ENCODE measurements around the gene OSGEP. TPM values are rescaled to one million over a fixed set of nuclear protein-coding genes. Genes with fewer than 3 reads are reported as not detected.
A peak's percentile ranks its signal among the peaks of the same experiment; 100 is the strongest.

Gene OSGEP
- total RNA-seq, 1 experiment from 2014 or later = 50.8 TPM

DNA sequence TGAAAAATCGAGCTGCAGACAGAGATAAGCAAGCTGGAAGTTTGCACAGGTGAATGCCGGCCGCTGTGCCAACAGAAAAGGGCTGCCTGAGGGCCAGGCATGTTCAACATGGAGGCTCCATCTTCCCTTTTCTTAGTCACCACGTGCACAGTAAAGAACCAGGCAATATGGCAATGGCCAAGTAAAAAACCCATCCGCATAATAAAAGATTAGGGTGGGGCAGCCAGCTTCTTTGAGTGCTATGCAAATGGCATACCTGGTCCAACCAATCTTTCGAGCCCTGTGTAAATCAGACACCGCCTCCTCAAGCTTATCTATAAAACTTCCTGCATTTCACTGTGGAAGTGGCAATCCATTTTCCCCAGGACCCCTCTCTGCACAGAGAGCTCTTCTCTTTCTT is 31.3 kb upstream of the OSGEP start:
- Histone ChIP-seq H2BK5ac (ENCODE audit: insufficient read length, low read length) (no peak overlapping the region), H3K27ac (ENCODE audit: insufficient read length, low read depth, low read length) (no peak overlapping the region), H3K23me2 (ENCODE audit: insufficient read length, low read depth, low read length, poor library complexity, severe bottlenecking) (no peaks in the 10 kb centered on the region), H3K9ac (ENCODE audit: extremely low read depth, insufficient read length, low read length) (no peak overlapping the region), H4K8ac (replicated peaks; ENCODE audit: insufficient read length, low read depth, low read length) (no peak overlapping the region), H4K91ac (ENCODE audit: insufficient read length, low read depth, low read length) (no peak overlapping the region), H3K4me1 (ENCODE audit: insufficient read depth, low read length) (peaks cover 7% of the 10 kb centered on the region; the same call in 1 of the 2 replicates), H2AK5ac (ENCODE audit: insufficient read length, low read length) (no peak overlapping the region), H2BK15ac (ENCODE audit: low read depth, low read length) (no peak overlapping the region), H2BK120ac (ENCODE audit: low read depth, low read length, poor library complexity, severe bottlenecking) (no peak overlapping the region), H4K5ac (ENCODE audit: insufficient read length, low read depth, low read length) (no peak overlapping the region), H2BK12ac (ENCODE audit: insufficient read length, low read depth, low read length) (peak overlapping the region; percentile 55), H3T11ph (ENCODE audit: low read length) (no peak overlapping the region), H3K18ac (ENCODE audit: insufficient read length, low read depth, low read length) (peak overlapping the region; percentile 26), H3K79me1 (ENCODE audit: insufficient read depth, low read depth, low read length, poor library complexity, severe bottlenecking) (no peaks in the 10 kb centered on the region), H2AFZ (ENCODE audit: low read length) (no peak overlapping the region), H4K20me1 (ENCODE audit: control insufficient read depth, insufficient read depth, insufficient read length) (no peaks in the 10 kb centered on the region), H3K4me2 (ENCODE audit: insufficient read depth, insufficient read length, low read length) (no peak overlapping the region), H3K56ac (ENCODE audit: insufficient read length, low read depth, low read length) (no peak overlapping the region), H3K4ac (ENCODE audit: low read depth, low read length) (no peak overlapping the region), H3K27me3 (ENCODE audit: insufficient read depth, low read length) (no peaks in the 10 kb centered on the region), H2BK20ac (ENCODE audit: low read depth, low read length, poor library complexity, severe bottlenecking) (no peak overlapping the region), H3K14ac (ENCODE audit: insufficient read depth, low read length) (peak overlapping the region; percentile 61; the same call in 1 of the 2 replicates), H3K9me3 (ENCODE audit: control insufficient read depth, low read depth, low read length) (no peaks in the 10 kb centered on the region), H3K23ac (ENCODE audit: insufficient read length, low read depth, low read length) (no peak overlapping the region), H3K79me2 (ENCODE audit: insufficient read depth, low read length) (no peaks in the 10 kb centered on the region)
- TF ChIP-seq, protein P1, sequence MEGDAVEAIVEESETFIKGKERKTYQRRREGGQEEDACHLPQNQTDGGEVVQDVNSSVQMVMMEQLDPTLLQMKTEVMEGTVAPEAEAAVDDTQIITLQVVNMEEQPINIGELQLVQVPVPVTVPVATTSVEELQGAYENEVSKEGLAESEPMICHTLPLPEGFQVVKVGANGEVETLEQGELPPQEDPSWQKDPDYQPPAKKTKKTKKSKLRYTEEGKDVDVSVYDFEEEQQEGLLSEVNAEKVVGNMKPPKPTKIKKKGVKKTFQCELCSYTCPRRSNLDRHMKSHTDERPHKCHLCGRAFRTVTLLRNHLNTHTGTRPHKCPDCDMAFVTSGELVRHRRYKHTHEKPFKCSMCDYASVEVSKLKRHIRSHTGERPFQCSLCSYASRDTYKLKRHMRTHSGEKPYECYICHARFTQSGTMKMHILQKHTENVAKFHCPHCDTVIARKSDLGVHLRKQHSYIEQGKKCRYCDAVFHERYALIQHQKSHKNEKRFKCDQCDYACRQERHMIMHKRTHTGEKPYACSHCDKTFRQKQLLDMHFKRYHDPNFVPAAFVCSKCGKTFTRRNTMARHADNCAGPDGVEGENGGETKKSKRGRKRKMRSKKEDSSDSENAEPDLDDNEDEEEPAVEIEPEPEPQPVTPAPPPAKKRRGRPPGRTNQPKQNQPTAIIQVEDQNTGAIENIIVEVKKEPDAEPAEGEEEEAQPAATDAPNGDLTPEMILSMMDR (conservative IDR thresholded peaks at IDR 0.05) = no peak
- peak; percentile 43 for DNase-seq
- no peaks in the 10 kb centered on the region for H3K27me3 Mint-ChIP-seq (ENCODE audit: low read depth)
- no peak overlapping the region; a peak in 1 of 7 replicates for H3K27ac Mint-ChIP-seq
- no peak overlapping the region for H3K4me3 Mint-ChIP-seq
- H3K9me3 Mint-ChIP-seq = no peaks in the 10 kb centered on the region
- peaks cover 50 to 56% of the 10 kb centered on the region in 2 experiments for H3K4me1 Mint-ChIP-seq
- H3K36me3 Mint-ChIP-seq (ENCODE audit: insufficient read depth in 1 of 3, low read depth in 3 of 3) = no peaks in the 10 kb centered on the region; a peak in 1 of 7 replicates
- no CpG with 5 or more reads among the region's 7 CpGs for WGBS (ENCODE audit: extremely low coverage, insufficient read length, low lambda C conversion rate)
